Skeletal muscle tissue (tissue), 4 donors: ENCODE results near the gene LARGE1. TPM values are rescaled to one million over a fixed set of nuclear protein-coding genes. Genes with fewer than 3 reads are reported as not detected.

Experiments
- H3K27ac ChIP-seq: one replicate; pipeline ENCODE4 v1.7.0; 2013; ENCODE audit warnings: mild to moderate bottlenecking, low read depth, low read length, inconsistent platforms
- H3K27me3 ChIP-seq, 3 donors: one replicate each; pipeline ENCODE4 v1.7.0; 2013; ENCODE audit warnings: low read length in 3 of 3; ENCODE audit not compliant: control insufficient read depth in 3 of 3, insufficient read depth in 3 of 3
- H3K36me3 ChIP-seq, 3 donors: one replicate each; pipeline ENCODE4 v1.7.0; 2013; ENCODE audit warnings: low read length in 3 of 3; ENCODE audit not compliant: control insufficient read depth in 3 of 3, insufficient read depth in 3 of 3
- H3K4me1 ChIP-seq, 3 donors: one replicate each; pipeline ENCODE4 v1.7.0; 2013; ENCODE audit warnings: low read length in 3 of 3, mild to moderate bottlenecking in 3 of 3; ENCODE audit not compliant: control insufficient read depth in 3 of 3, insufficient read depth in 3 of 3
- H3K4me3 ChIP-seq, 3 donors: one replicate each; pipeline ENCODE4 v1.7.0; 2013; ENCODE audit warnings: low read length in 3 of 3
- H3K9ac ChIP-seq, 3 donors: one replicate each; pipeline ENCODE4 v1.7.0; 2013; ENCODE audit warnings: low read length in 3 of 3, mild to moderate bottlenecking in 3 of 3, moderate library complexity in 2 of 3, low read depth in 1 of 3
- H3K9me3 ChIP-seq, 3 donors: one replicate each; pipeline ENCODE4 v1.7.0; 2013; ENCODE audit warnings: low read length in 3 of 3; ENCODE audit not compliant: control insufficient read depth in 3 of 3
- total RNA-seq: library from RNA; depleted of rRNA; stranded (reverse); fragments of >200 nt; gene quantifications from one replicate; pipeline ENCODE4 v1.2.3, GENCODE V29; 2014
- donor health status: Osteomylitis.

LARGE1 gene
- total RNA-seq, 1 donor from 2014 or later, result 12.5 TPM

- Histone ChIP-seq H3K27me3 (no peaks in the 10 kb centered on the region), H3K9ac (peak overlapping the region in 1 of 3 donors; percentile 30), H3K27ac (no peak overlapping the region), H3K9me3 (no peaks in the 10 kb centered on the region), H3K4me1 (peaks cover 18 to 29% (median 23%) of the 10 kb centered on the region in 3 donors), H3K36me3 (no peaks in the 10 kb centered on the region), H3K4me3 (no peak overlapping the region)
Observed at GRCh38 chr22:33539902-33540751, 380.1 kb downstream of the LARGE1 start.

- H3K9me3 ChIP-seq, result no peaks in the 10 kb centered on the region
- no peak overlapping the region for H3K4me3 ChIP-seq
- H3K27me3 ChIP-seq, result no peaks in the 10 kb centered on the region
- H3K27ac ChIP-seq, result no peak overlapping the region
- H3K9ac ChIP-seq, result no peak overlapping the region
- no peaks in the 10 kb centered on the region for H3K36me3 ChIP-seq
- H3K4me1 ChIP-seq, result peaks cover 13 to 29% (median 23%) of the 10 kb centered on the region in 3 donors
Observed at GRCh38 chr22:33539202-33539901, 380.9 kb downstream of the LARGE1 start.

DNA sequence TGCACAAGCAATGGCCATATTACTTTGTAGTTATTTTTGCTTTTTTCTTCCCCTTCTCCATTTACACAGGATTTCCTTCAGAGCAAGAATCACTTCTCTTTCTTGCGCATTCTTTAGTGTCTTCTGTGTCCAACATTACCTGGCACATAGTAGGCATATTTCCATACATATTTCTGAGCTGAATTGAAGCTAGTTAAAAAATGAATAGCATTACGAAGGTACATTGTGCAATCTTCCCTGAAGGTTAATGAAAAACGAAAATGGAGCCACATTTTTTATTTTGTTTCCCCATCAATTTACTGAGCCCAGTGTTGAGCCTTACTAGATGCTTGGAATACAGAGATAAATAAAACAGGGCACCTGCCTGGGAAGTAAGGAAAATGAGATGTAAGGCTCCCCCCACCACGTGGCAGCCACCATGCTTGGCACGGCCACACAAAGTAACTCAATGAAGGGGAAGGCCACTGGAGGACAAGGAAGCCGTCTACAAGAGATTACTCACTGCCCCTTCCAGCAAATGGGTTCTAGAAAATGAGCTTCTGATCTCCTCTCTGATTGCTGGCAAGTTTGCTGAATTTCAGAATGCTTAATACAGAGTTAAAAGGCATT is 381.9 kb downstream of the LARGE1 start:
- Histone ChIP-seq H3K4me1 (peaks cover 10 to 29% (median 23%) of the 10 kb centered on the region in 3 donors), H3K27ac (no peak overlapping the region)

DNA sequence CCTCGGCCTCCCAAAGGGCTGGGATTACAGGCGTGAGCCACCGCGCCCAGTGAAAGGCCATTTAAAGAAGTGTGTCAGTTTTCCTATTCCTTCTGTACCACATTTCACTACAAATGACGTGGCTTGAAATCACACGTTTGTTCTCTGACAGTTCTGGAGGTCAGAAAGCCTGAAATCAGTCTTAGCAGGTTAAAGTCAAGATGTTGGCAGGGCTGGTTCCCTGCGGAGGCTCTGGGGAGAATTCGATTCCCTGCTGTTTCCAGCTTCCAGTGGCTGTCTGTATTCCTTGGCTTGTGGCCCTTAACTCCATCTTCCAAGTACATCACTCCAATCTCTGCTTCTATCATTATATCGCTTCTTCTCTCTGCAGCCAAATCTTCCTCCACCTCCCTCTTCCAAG is 383.2 kb downstream of the LARGE1 start:
- Histone ChIP-seq H3K36me3 (no peaks in the 10 kb centered on the region), H3K27me3 (no peaks in the 10 kb centered on the region), H3K9me3 (no peaks in the 10 kb centered on the region), H3K27ac (no peak overlapping the region), H3K9ac (no peak overlapping the region), H3K4me1 (peaks cover 10 to 26% (median 19%) of the 10 kb centered on the region in 3 donors), H3K4me3 (no peak overlapping the region)

More for the DNA sequence above, 381.9 kb downstream of the LARGE1 start:
- Histone ChIP-seq H3K4me3 (no peak overlapping the region), H3K27me3 (no peaks in the 10 kb centered on the region), H3K9me3 (no peaks in the 10 kb centered on the region), H3K9ac (no peak overlapping the region), H3K36me3 (no peaks in the 10 kb centered on the region)

GRCh38 chr22:33535937-33536875 is 384.1 kb downstream of the LARGE1 start:
- no peak overlapping the region for H3K4me3 ChIP-seq
- H3K4me1 ChIP-seq, result peaks cover 10 to 23% (median 17%) of the 10 kb centered on the region in 3 donors
- H3K27ac ChIP-seq, result no peak overlapping the region
- H3K27me3 ChIP-seq, result no peaks in the 10 kb centered on the region
- H3K9ac ChIP-seq, result no peak overlapping the region
- H3K36me3 ChIP-seq, result no peaks in the 10 kb centered on the region
- no peaks in the 10 kb centered on the region for H3K9me3 ChIP-seq

DNA sequence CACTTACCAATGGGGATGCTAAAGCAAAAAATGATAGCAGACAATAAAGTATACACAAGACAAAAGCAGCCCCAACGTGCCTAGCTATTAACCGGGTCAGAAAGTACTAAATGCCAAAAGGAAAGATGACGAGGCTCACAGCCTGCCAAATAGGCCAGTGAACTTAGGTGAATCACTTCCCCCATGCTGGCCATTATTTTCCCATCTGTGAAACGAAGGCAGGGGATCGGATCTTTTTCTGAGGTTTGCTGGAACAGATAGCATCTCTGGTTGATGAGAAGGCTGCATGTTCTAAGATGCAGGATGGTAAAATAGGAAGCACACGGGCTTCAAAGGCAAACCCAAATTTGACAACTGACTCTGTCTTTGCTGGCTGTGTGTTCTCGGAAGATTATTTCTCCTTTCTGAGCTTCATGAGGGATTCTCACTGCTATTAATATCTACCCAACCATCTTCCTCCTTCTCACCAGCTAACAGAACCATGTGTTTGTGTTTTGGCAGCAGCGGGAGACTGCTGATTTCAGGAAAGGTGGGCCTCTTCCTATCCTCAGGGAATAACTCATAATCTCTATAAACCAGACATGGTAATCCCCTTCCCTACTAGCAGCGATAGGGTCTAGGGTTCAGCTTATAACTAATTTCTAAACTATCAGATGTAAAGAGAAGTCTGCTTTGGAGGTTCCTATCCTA is 390.7 kb downstream of the LARGE1 start:
- Histone ChIP-seq H3K4me3 (no peak overlapping the region), H3K27ac (no peak overlapping the region), H3K27me3 (no peaks in the 10 kb centered on the region), H3K36me3 (peaks cover 0 to 2% (median 0%) of the 10 kb centered on the region in 3 donors), H3K9ac (no peak overlapping the region), H3K9me3 (no peaks in the 10 kb centered on the region), H3K4me1 (peaks cover 0 to 14% (median 13%) of the 10 kb centered on the region in 3 donors)

DNA sequence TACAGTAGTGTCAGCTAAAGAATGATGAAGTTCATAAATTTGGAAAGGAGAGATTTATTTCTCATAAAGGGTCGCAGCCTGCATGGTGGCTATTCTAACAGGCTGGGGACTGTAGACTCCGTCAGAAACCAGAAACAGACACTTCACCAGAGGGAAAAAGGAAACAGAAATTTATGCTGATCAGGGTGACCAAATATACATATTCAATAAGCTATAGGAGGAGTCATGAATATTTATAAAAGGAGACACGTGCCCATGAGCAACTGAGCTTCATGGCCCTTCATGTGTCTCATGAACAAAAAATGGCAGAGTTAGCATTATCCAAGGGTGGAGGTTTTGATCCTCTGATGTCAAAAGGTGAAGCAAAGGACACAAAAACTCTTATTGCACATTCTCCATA is 392.1 kb downstream of the LARGE1 start:
- H3K4me1 ChIP-seq, result peaks cover 0 to 16% (median 13%) of the 10 kb centered on the region in 3 donors
- no peaks in the 10 kb centered on the region for H3K27me3 ChIP-seq
- H3K9me3 ChIP-seq, result no peaks in the 10 kb centered on the region
- no peak overlapping the region for H3K27ac ChIP-seq
- H3K4me3 ChIP-seq, result no peak overlapping the region
- H3K9ac ChIP-seq, result no peak overlapping the region
- H3K36me3 ChIP-seq, result peaks cover 0 to 2% (median 0%) of the 10 kb centered on the region in 3 donors

DNA sequence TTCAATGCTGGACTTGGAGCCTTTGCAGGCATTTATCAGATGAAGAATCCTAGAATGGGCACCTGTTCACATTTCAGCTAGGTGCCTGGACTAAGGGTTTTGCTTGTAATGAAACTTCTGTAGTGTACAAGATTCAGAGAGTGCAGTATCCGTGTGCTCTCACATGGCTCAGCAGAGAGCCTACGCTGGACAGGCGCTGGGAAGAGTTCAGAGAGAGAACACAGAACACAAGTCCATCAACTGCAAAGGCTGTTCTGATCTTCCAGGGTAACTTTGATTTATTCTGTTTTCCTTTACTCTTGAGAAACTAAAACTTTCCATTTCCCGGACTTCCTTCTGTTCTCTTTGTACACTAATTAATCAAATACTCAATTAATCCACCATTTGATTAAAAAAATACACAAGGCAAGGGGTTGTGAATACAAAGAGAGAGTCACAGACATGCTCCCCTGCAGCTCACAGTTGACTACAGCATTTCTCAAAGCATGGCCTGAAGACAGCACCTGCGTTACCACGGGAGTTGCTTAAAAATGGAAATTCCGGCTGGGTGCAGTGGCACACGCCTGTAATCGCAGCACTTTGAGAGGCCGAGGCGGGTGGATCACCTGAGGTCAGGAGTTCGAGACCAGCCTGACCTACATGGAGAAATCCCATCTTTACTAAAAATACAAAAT is 393.7 kb downstream of the LARGE1 start:
- Histone ChIP-seq H3K4me1 (peaks cover 0 to 16% (median 13%) of the 10 kb centered on the region in 3 donors), H3K36me3 (peaks cover 0 to 2% (median 0%) of the 10 kb centered on the region in 3 donors)

More for the DNA sequence above, 393.7 kb downstream of the LARGE1 start:
- Histone ChIP-seq H3K9me3 (no peaks in the 10 kb centered on the region), H3K27ac (no peak overlapping the region), H3K9ac (no peak overlapping the region), H3K4me3 (no peak overlapping the region), H3K27me3 (no peaks in the 10 kb centered on the region)
